ENCODE data around the gene UCK2.
A peak's percentile ranks its signal among the peaks of the same experiment; 100 is the strongest.

UCK2 gene

DNA sequence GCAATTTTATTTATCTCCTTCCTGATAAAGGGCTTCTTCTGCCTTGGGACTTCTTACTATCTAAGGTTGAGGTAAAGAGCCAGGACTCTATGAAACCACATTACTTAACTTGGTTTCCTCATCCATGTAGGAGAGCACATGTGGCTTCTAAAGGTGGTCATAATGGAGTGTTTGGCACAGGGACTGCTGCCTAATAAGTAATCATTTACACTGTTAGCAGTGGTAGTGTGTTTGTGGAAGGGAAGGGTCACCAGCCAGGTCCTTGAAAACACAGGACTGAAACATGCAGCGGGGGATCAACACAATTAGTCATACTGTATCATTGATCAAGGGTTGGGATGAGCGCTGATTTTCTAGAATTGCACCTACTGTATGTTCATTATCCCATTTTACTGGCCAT lies 59.6 kb downstream of the UCK2 start:
- no peak overlapping the region for H3K4me3 ChIP-seq (replicated peaks in 1 of 2; ENCODE audit: low read depth in 2 of 2, low read length in 2 of 2)
- no peak for DNase-seq (ENCODE audit: low read depth in 2 of 2)
- TF ChIP-seq CTCF (IDR thresholded peaks at IDR 0.05; ENCODE audit: low read depth, low read length), result no peak

GRCh38 chr1:165887877-165888551 lies 60.6 kb downstream of the UCK2 start:
- TF ChIP-seq CTCF (IDR thresholded peaks at IDR 0.05; ENCODE audit: low read depth, low read length), result no peak

GRCh38 chr1:165888552-165888920 lies 61.1 kb downstream of the UCK2 start:
- no peak overlapping the region for H3K4me3 ChIP-seq (replicated peaks in 1 of 2; ENCODE audit: low read depth in 2 of 2, low read length in 2 of 2)
- no peak for TF ChIP-seq CTCF (IDR thresholded peaks at IDR 0.05; ENCODE audit: low read depth, low read length)
- DNase-seq (ENCODE audit: low read depth in 2 of 2), result no peak

More at GRCh38 chr1:165887877-165888551, 60.6 kb downstream of the UCK2 start:
- DNase-seq (ENCODE audit: low read depth in 2 of 2), result no peak
- no peak overlapping the region for H3K4me3 ChIP-seq (replicated peaks in 1 of 2; ENCODE audit: low read depth in 2 of 2, low read length in 2 of 2)

GRCh38 chr1:165890684-165891083 lies 63.3 kb downstream of the UCK2 start:
- H3K4me3 ChIP-seq (replicated peaks in 1 of 2; ENCODE audit: low read depth in 2 of 2, low read length in 2 of 2), result no peak overlapping the region
- DNase-seq (ENCODE audit: low read depth in 2 of 2), result peak; percentile 32 to 80
- TF ChIP-seq CTCF (IDR thresholded peaks at IDR 0.05; ENCODE audit: low read depth, low read length), result no peak

DNA sequence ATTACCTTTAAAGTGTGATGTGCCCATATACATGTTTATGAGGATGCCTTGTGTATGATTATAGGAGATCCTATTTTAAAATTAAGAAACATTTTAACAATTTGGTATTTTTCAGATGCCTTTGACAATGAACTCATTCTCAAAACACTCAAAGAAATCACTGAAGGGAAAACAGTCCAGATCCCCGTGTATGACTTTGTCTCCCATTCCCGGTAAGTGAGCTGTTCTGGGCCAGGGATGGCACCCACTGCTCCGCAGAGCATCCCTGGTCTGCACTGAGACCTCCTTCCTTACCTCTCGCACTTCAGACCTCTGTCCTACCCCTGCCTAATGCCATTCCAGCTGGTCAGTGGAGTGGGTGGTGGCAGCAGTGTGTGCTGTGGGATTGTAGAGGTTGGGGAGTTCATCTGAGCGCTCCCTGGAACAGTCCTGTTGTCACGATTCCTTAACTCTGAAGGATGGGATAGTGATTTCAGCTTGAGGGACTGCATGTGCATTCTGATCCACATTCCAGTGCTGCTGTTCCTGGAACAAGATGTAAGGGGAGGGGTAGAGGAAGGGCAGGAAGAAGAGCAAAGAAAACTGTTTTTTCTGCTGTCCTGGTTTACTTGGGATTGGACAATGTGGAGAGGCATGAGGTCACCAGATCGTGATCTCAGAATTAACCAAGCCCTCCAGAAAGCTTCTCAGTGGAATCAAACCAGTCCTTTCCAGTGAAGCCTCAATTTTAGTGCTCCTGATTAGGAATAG lies 63.9 kb downstream of the UCK2 start:
- TF ChIP-seq CTCF (IDR thresholded peaks at IDR 0.05; ENCODE audit: low read depth, low read length), result no peak
- peak; percentile 51 to 74 for DNase-seq (ENCODE audit: low read depth in 2 of 2)
- no peak overlapping the region for H3K4me3 ChIP-seq (replicated peaks in 1 of 2; ENCODE audit: low read depth in 2 of 2, low read length in 2 of 2)

GRCh38 chr1:165892935-165893334 lies 65.5 kb downstream of the UCK2 start:
- no peak overlapping the region for H3K4me3 ChIP-seq (replicated peaks in 1 of 2; ENCODE audit: low read depth in 2 of 2, low read length in 2 of 2)
- no peak for TF ChIP-seq CTCF (IDR thresholded peaks at IDR 0.05; ENCODE audit: low read depth, low read length)

More at GRCh38 chr1:165892935-165893334, 65.5 kb downstream of the UCK2 start:
- no peak for DNase-seq (ENCODE audit: low read depth in 2 of 2)

Data from cardiac fibroblast (primary cell).